AG10803 (cell line): ENCODE results near the gene GLA.
A peak's percentile ranks its signal among the peaks of the same experiment; 100 is the strongest.

Source experiments
- DNase-seq: peaks from one replicate; pipeline ENCODE4 v3.0.0; 2010; ENCODE audit warnings: low read depth
- H3K4me3 ChIP-seq: 2 replicates; pipeline ENCODE4 v1.5.1; 2011; ENCODE audit warnings: mild to moderate bottlenecking, low read length, control low read depth
- TF ChIP-seq, protein P1 (sequence below): conservative IDR thresholded peaks from 2 replicates; pipeline ENCODE4 v1.5.1; 2011; ENCODE audit warnings: mild to moderate bottlenecking, low read length, control low read depth, inconsistent platforms

Gene GLA

DNA sequence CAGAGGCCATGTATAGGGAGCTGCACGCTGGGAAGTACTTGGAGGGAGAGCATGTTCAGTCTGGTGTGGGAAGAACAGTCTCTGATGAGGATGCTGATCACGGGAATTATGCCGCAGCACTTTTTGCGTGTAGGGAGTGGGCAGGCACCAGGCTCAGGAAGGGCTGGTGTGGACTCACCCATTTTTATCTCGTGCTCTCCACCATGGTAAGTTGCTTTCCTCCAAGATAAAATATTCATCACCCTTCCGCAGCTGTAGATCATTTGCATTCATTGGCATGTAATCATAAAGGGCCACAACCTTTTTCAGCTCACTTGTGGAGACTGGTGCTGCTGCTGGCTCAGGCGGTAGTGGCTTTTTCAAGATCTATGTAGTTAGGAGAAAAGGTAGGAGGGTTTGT is 47.3 kb downstream of the GLA start:
- no peak for DNase-seq
- no peak overlapping the region for H3K4me3 ChIP-seq
- TF ChIP-seq, protein P1, sequence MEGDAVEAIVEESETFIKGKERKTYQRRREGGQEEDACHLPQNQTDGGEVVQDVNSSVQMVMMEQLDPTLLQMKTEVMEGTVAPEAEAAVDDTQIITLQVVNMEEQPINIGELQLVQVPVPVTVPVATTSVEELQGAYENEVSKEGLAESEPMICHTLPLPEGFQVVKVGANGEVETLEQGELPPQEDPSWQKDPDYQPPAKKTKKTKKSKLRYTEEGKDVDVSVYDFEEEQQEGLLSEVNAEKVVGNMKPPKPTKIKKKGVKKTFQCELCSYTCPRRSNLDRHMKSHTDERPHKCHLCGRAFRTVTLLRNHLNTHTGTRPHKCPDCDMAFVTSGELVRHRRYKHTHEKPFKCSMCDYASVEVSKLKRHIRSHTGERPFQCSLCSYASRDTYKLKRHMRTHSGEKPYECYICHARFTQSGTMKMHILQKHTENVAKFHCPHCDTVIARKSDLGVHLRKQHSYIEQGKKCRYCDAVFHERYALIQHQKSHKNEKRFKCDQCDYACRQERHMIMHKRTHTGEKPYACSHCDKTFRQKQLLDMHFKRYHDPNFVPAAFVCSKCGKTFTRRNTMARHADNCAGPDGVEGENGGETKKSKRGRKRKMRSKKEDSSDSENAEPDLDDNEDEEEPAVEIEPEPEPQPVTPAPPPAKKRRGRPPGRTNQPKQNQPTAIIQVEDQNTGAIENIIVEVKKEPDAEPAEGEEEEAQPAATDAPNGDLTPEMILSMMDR: no peak

DNA sequence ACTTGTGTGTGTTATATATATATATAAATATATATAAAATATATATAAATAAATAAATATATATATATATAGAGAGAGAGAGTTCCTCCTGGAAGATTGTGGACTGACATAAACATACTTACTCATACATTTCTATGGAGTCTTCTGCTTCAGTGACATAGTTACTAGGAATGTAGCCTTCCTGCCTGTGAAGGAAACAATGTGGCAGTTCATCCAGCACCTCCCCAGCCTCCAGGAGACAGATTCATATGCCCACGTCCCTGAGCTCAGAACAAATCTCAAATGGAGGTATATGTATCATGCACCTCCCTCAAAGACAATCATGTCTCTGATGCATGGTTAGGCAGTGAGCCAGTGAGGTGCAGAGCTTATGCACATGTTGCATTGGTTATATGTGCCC is 47.8 kb downstream of the GLA start:
- H3K4me3 ChIP-seq: no peak overlapping the region
- TF ChIP-seq, protein P1: no peak
- DNase-seq: peak; percentile 3

DNA sequence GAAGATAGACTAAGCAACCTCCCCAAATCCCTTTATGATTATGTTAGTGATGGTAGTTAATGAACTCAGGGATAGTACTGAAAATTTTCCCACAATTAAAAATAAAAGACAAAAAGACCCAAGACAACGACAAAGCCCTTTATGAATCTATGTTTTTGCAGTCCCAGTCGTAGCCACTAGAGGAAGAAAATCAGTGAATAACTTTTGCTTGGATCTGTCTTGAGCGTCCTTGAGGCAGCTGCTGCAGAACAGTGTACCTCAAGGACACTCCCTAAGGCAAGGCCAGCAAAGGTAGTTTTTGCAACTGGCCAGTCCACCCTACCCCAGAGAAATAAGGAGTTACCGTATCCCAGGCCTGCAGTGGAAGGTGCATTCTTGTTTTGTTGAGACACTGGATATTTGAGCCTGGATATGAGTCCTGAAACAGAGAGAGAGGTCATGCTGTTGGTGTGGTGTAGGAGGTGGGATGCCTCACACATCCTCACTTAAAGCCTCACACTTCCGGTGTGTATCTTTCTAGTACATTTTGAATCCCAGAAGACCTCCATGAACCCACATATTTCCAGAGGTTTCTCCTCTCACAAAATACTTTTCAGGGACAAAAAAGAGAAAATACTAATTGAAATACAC is 50.4 kb downstream of the GLA start:
- TF ChIP-seq, protein P1: peak; percentile 37
- DNase-seq: peak; percentile 2
- H3K4me3 ChIP-seq: no peak overlapping the region

- DNase-seq: no peak
- TF ChIP-seq, protein P1: no peak
- peak overlapping the region; percentile 78 for H3K4me3 ChIP-seq
These were observed 58.5 kb downstream of the GLA start for GRCh38 chrX:101349193-101349562.

DNA sequence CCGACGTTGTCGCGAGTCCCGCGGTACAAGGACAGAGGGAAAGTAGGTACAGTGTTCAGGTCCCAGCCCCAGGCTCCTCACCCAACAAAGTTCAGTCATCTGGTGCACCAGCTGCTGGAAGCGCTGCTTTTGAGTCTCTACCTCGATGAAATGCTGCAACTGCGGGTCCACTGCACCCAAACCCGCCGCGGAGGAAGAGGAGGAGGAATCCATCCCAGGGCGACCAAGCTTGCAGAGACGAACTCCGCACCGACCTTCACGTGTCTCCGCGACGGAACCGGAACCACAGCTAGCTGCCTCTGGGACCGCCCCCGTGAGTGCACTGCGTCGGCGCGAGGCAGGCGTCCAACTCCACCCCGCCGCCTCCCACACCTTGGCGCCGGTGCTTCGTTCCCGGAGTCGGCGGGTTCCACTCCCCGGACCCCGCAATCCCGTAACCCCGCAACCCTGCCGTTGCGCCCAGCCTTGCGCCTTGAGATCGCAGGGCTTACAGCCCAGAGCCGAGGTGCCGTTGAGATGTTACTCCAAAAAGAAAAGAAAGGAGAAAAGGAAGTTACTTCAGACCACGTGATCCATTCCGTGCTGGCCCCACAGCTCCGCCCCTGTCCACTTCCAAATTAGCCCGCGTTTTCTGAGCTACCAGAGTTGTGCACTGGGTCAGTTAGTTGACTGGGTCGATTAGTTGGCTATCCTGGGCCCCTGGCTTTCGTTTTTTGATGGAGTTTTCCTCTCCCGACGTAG is 59.1 kb downstream of the GLA start, which contains the start of gene TIMM8A:
TSS of gene TIMM8A (minus strand) at position 291 of the 741 bp plus-strand sequence. CDS start at position 213, 78 bp downstream.
- TF ChIP-seq, protein P1: no peak
- H3K4me3 ChIP-seq: peak within 1 kb of the TSS; percentile 78
- peak; percentile 57 for DNase-seq

DNA sequence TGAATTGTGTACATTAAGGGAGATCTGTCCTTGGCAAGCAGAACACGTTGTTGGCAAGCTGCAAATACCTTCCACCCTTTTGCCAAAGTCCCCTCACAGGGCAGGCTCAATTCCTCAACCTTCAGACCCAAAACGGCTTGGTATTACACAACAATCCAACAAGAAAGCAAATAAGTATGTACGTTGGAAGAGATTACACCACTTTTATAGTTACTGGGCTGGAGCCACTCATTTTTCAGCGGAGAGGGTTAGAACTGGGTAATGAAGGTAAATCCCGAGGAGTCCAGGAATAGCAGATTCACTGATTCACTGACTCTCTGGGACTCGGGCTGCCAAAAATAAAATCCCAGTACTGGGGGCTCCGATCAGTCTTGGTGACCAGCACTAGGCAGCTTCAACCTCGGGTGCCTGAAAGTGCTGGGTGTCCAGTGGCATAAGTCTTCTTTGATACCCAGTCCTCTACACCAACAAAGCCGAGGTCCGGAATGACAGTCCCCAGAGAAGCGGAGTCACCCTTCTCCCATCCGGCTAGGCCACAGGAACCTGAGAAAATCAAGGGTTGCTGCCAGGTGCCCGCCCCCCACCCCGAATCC is 59.8 kb downstream of the GLA start:
- TF ChIP-seq, protein P1: no peak
- DNase-seq: peak; percentile 33
- peak overlapping the region; percentile 78 for H3K4me3 ChIP-seq
